Ectodermal cell (in vitro differentiated cells): ENCODE results near the gene SMTN.

Source experiments
- H3K27ac ChIP-seq: 2 replicates; pipeline ENCODE4 v1.7.0; 2013; ENCODE audit warnings: mild to moderate bottlenecking, low read depth, low read length; ENCODE audit not compliant: insufficient read depth, poor library complexity, severe bottlenecking
- H3K27me3 ChIP-seq: 2 replicates; pipeline ENCODE4 v1.7.0; 2013; ENCODE audit warnings: mild to moderate bottlenecking, low read length; ENCODE audit not compliant: insufficient read depth, control insufficient read depth, poor library complexity, severe bottlenecking
- H3K36me3 ChIP-seq: one replicate; pipeline ENCODE4 v1.7.0; 2013; ENCODE audit warnings: low read length; ENCODE audit not compliant: control insufficient read depth, insufficient read depth
- H3K4me1 ChIP-seq: one replicate; pipeline ENCODE4 v1.7.0; 2013; ENCODE audit warnings: low read length; ENCODE audit not compliant: control insufficient read depth, insufficient read depth
- H3K4me3 ChIP-seq: 2 replicates; pipeline ENCODE4 v1.7.0; 2013; ENCODE audit warnings: low read depth, low read length, control low read depth; ENCODE audit not compliant: insufficient read depth
- H3K9me3 ChIP-seq: 2 replicates; pipeline ENCODE4 v1.7.0; 2013; ENCODE audit warnings: mild to moderate bottlenecking, low read length, moderate library complexity; ENCODE audit not compliant: control insufficient read depth
- WGBS, 2 experiments: methylation state at CpG; one replicate each; pipeline ENCODE4 v1.1.7; 2013; ENCODE audit warnings: missing lambda C conversion rate in 2 of 2; 5-methylcytosine and 5-hydroxymethylcytosine counted together

Gene SMTN

GRCh38 chr22:31151872-31152271 lies 70.8 kb downstream of the SMTN start:
- H3K27ac ChIP-seq: no peak overlapping the region
- peaks cover 27% of the 10 kb centered on the region for H3K27me3 ChIP-seq
- H3K4me3 ChIP-seq: no peak overlapping the region
- WGBS, 2 experiments: 83 to 91% methylated on average over 2 of the region's 2 CpGs
- no peaks in the 10 kb centered on the region for H3K4me1 ChIP-seq
- no peaks in the 10 kb centered on the region for H3K36me3 ChIP-seq
- peaks cover 2% of the 10 kb centered on the region for H3K9me3 ChIP-seq

GRCh38 chr22:31153357-31153756 lies 72.2 kb downstream of the SMTN start:
- Histone ChIP-seq H3K4me1 (no peaks in the 10 kb centered on the region), H3K27me3 (peaks cover 39% of the 10 kb centered on the region), H3K36me3 (no peaks in the 10 kb centered on the region), H3K27ac (no peak overlapping the region), H3K4me3 (no peak overlapping the region), H3K9me3 (no peaks in the 10 kb centered on the region)
- whole genome bisulfite sequencing, 2 experiments: 70 to 83% methylated on average over 3 of the region's 3 CpGs
